ENCODE data around the gene SENP7. TPM values are rescaled to one million over a fixed set of nuclear protein-coding genes. Genes with fewer than 3 reads are reported as not detected.
A peak's percentile ranks its signal among the peaks of the same experiment; 100 is the strongest.
"Not testable (repeated sequence)": the region's sequence is repeated elsewhere in the genome, so short reads cannot be mapped to it uniquely, and the experiment has no call there.

Gene SENP7
- total RNA-seq, 2 donors from 2014 or later = 39.0 to 48.3 TPM

GRCh38 chr3:101325393-101326134, 187.4 kb downstream of the SENP7 start:
- Mint-ChIP-seq H3K4me3 (no peak overlapping the region), H3K36me3 (ENCODE audit: low read depth) (peaks cover 14% of the 10 kb centered on the region)

DNA sequence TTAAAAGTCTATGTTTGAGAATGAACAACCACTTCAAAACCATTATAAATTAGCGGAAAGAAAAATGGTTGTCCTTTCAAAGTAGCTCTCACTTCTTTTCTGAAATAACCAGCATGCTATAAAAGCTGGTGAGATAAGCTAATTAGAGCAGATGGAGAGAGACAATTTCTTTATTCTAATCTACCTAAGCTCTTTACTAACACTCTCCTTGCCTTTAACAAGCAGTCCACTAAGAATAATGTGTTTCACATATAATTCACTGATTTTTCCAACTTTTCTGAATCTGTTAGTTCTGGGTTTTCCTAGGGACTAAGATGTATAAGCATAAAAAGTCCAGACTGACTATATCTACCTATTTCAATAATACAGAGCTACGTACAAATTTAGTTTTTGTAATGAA, 192.5 kb downstream of the SENP7 start, which contains the start of gene IMPG2:
Gene IMPG2, minus strand, starts transcription at position 101 of the 400 bp plus-strand sequence. CDS start 203 bp downstream, outside the sequence.
- Mint-ChIP-seq H3K4me1 (no peaks in the 10 kb centered on the region), H3K27ac (no peak within 1 kb of the TSS), H3K4me3 (no peak within 1 kb of the TSS), H3K36me3 (ENCODE audit: low read depth) (peaks cover 2% of the 10 kb centered on the region), H3K27me3 (no peaks in the 10 kb centered on the region)
- ATAC-seq (no peak), DNase-seq (no peak)
- no peaks in the 10 kb centered on the region for H3K9me3 ChIP-seq (ENCODE audit: control insufficient read depth, low read length, poor library complexity, severe bottlenecking)

More at GRCh38 chr3:101325393-101326134, 187.4 kb downstream of the SENP7 start:
- H3K4me1 Mint-ChIP-seq = peaks cover 8% of the 10 kb centered on the region
- H3K27ac Mint-ChIP-seq = no peak overlapping the region
- ATAC-seq = no peak
- DNase-seq = no peak
- no peaks in the 10 kb centered on the region for H3K27me3 Mint-ChIP-seq
- no peaks in the 10 kb centered on the region for H3K9me3 ChIP-seq (ENCODE audit: control insufficient read depth, low read length, poor library complexity, severe bottlenecking)

- Mint-ChIP-seq H3K27ac (no peak overlapping the region), H3K4me3 (no peak overlapping the region), H3K4me1 (no peaks in the 10 kb centered on the region), H3K27me3 (no peaks in the 10 kb centered on the region), H3K36me3 (ENCODE audit: low read depth) (peaks cover 2% of the 10 kb centered on the region)
- H3K9me3 ChIP-seq (ENCODE audit: control insufficient read depth, low read length, poor library complexity, severe bottlenecking) = no peaks in the 10 kb centered on the region
- DNase-seq (no peak), ATAC-seq (no peak)
Measured at GRCh38 chr3:101319531-101319930, 193.5 kb downstream of the SENP7 start.

DNA sequence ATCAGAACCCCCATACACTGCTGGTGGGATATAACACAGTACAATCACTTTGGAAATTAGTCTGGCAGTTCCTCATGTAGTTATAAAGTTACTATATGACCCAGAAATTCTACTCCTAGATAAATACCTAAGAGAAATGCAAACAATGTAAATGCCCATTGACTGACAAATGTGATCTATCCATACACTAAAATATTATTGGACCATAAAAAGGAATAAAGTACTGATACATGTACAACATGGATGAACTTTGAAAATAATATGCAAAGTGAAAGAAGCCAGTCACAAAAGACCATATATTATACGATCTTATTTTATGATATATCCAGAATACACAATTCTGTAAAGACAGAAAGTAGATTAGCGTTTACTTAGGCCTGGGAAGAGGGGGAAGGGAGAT, 200.5 kb downstream of the SENP7 start:
- no peaks in the 10 kb centered on the region for H3K9me3 ChIP-seq (ENCODE audit: control insufficient read depth, low read length, poor library complexity, severe bottlenecking)
- H3K27ac Mint-ChIP-seq = no peak overlapping the region
- DNase-seq (no peak), ATAC-seq (no peak)
- no peaks in the 10 kb centered on the region for H3K27me3 Mint-ChIP-seq
- H3K36me3 Mint-ChIP-seq (ENCODE audit: low read depth) = no peaks in the 10 kb centered on the region
- H3K4me1 Mint-ChIP-seq = no peaks in the 10 kb centered on the region
- H3K4me3 Mint-ChIP-seq = no peak overlapping the region

DNA sequence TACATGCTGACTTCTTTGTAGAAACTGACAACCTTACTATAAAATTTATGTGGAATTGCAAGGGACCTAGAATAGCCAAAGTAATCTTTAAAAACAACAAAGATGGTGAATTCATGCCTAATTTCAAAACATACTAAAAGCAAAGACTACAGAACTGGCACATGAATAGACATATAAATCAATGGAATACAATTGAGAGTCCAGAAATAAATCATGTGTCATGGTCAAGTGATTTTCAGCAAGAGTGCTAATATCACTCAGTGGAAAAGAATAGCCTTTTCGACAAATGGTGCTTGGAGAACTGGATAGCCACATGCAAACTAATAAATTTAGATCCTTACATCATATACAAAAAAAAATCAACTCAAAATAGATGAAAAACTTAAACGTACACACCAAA, 201.3 kb downstream of the SENP7 start:
- Mint-ChIP-seq H3K27me3 (no peaks in the 10 kb centered on the region), H3K27ac (no peak overlapping the region), H3K36me3 (ENCODE audit: low read depth) (no peaks in the 10 kb centered on the region), H3K4me1 (no peaks in the 10 kb centered on the region), H3K4me3 (no peak overlapping the region)
- no peaks in the 10 kb centered on the region for H3K9me3 ChIP-seq (ENCODE audit: control insufficient read depth, low read length, poor library complexity, severe bottlenecking)
- no peak for ATAC-seq
- DNase-seq = no peak

- H3K9me3 ChIP-seq (ENCODE audit: control insufficient read depth, low read length, poor library complexity, severe bottlenecking) = no peaks in the 10 kb centered on the region
- DNase-seq (no peak), ATAC-seq (no peak)
- peak overlapping the region; percentile 49 for H3K4me3 Mint-ChIP-seq
- no peaks in the 10 kb centered on the region for H3K36me3 Mint-ChIP-seq (ENCODE audit: low read depth)
- H3K27ac Mint-ChIP-seq = no peak overlapping the region
- H3K4me1 Mint-ChIP-seq = no peaks in the 10 kb centered on the region
- H3K27me3 Mint-ChIP-seq = no peaks in the 10 kb centered on the region
Measured at GRCh38 chr3:101310978-101311375, 202.0 kb downstream of the SENP7 start.

- H3K4me3 Mint-ChIP-seq; H3K9me3 ChIP-seq (ENCODE audit: control insufficient read depth, low read length, poor library complexity, severe bottlenecking); H3K36me3 Mint-ChIP-seq (ENCODE audit: low read depth); H3K27me3 Mint-ChIP-seq; DNase-seq; H3K4me1 Mint-ChIP-seq; H3K27ac Mint-ChIP-seq; ATAC-seq: not testable (repeated sequence)
Measured at GRCh38 chr3:101308147-101308772, 204.8 kb downstream of the SENP7 start.

- H3K27ac Mint-ChIP-seq = no peak overlapping the region
Measured at GRCh38 chr3:101303836-101304235, 209.2 kb downstream of the SENP7 start.

GRCh38 chr3:101303089-101303731, 209.8 kb downstream of the SENP7 start:
- Mint-ChIP-seq H3K27me3 (no peaks in the 10 kb centered on the region), H3K4me1 (no peaks in the 10 kb centered on the region), H3K36me3 (ENCODE audit: low read depth) (no peaks in the 10 kb centered on the region), H3K27ac (no peak overlapping the region), H3K4me3 (no peak overlapping the region)
- H3K9me3 ChIP-seq (ENCODE audit: control insufficient read depth, low read length, poor library complexity, severe bottlenecking) = peaks cover 5% of the 10 kb centered on the region
- DNase-seq (no peak), ATAC-seq (no peak)

More at GRCh38 chr3:101303836-101304235, 209.2 kb downstream of the SENP7 start:
- H3K27me3 Mint-ChIP-seq = no peaks in the 10 kb centered on the region
- H3K4me1 Mint-ChIP-seq = no peaks in the 10 kb centered on the region
- ATAC-seq (no peak), DNase-seq (no peak)
- no peak overlapping the region for H3K4me3 Mint-ChIP-seq
- peaks cover 5% of the 10 kb centered on the region for H3K9me3 ChIP-seq (ENCODE audit: control insufficient read depth, low read length, poor library complexity, severe bottlenecking)
- no peaks in the 10 kb centered on the region for H3K36me3 Mint-ChIP-seq (ENCODE audit: low read depth)

- peaks cover 5% of the 10 kb centered on the region for H3K9me3 ChIP-seq (ENCODE audit: control insufficient read depth, low read length, poor library complexity, severe bottlenecking)
- DNase-seq (no peak), ATAC-seq (no peak)
- Mint-ChIP-seq H3K4me3 (no peak overlapping the region), H3K27me3 (no peaks in the 10 kb centered on the region), H3K27ac (no peak overlapping the region), H3K4me1 (no peaks in the 10 kb centered on the region), H3K36me3 (ENCODE audit: low read depth) (no peaks in the 10 kb centered on the region)
Measured at GRCh38 chr3:101300073-101300472, 212.9 kb downstream of the SENP7 start.

- H3K4me1 Mint-ChIP-seq = no peaks in the 10 kb centered on the region
- no peaks in the 10 kb centered on the region for H3K27me3 Mint-ChIP-seq
- ATAC-seq (no peak), DNase-seq (no peak)
- H3K4me3 Mint-ChIP-seq = no peak overlapping the region
- no peak overlapping the region for H3K27ac Mint-ChIP-seq
- H3K9me3 ChIP-seq (ENCODE audit: control insufficient read depth, low read length, poor library complexity, severe bottlenecking) = no peaks in the 10 kb centered on the region
- H3K36me3 Mint-ChIP-seq (ENCODE audit: low read depth) = no peaks in the 10 kb centered on the region
Measured at GRCh38 chr3:101292027-101292426, 221.0 kb downstream of the SENP7 start.

GRCh38 chr3:101288294-101288693, 224.7 kb downstream of the SENP7 start:
- DNase-seq = no peak
- no peaks in the 10 kb centered on the region for H3K27me3 Mint-ChIP-seq
- ATAC-seq = no peak
- no peaks in the 10 kb centered on the region for H3K4me1 Mint-ChIP-seq
- H3K27ac Mint-ChIP-seq = no peak overlapping the region
- H3K4me3 Mint-ChIP-seq = no peak overlapping the region
- H3K9me3 ChIP-seq (ENCODE audit: control insufficient read depth, low read length, poor library complexity, severe bottlenecking) = no peaks in the 10 kb centered on the region
- peaks cover 5% of the 10 kb centered on the region for H3K36me3 Mint-ChIP-seq (ENCODE audit: low read depth)

GRCh38 chr3:101284757-101285156, 228.3 kb downstream of the SENP7 start:
- DNase-seq (no peak), ATAC-seq (no peak)
- H3K36me3 Mint-ChIP-seq (ENCODE audit: low read depth) = peaks cover 5% of the 10 kb centered on the region
- H3K27ac Mint-ChIP-seq = no peak overlapping the region
- no peaks in the 10 kb centered on the region for H3K9me3 ChIP-seq (ENCODE audit: control insufficient read depth, low read length, poor library complexity, severe bottlenecking)
- no peaks in the 10 kb centered on the region for H3K27me3 Mint-ChIP-seq
- no peaks in the 10 kb centered on the region for H3K4me1 Mint-ChIP-seq
- no peak overlapping the region for H3K4me3 Mint-ChIP-seq
